ENCODE results near the gene AP2S1.
A peak's percentile ranks its signal among the peaks of the same experiment; 100 is the strongest.

Gene AP2S1

GRCh38 chr19:46880431-46880830 is 29.8 kb upstream of the AP2S1 start:
- H3K9ac ChIP-seq (ENCODE audit: low read length): no peak overlapping the region
- no peak overlapping the region for H3K27ac ChIP-seq (ENCODE audit: low read depth, low read length)
- peaks cover 2% of the 10 kb centered on the region for H3K79me2 ChIP-seq (ENCODE audit: control insufficient read depth, insufficient read depth, low read length, poor library complexity)
- H3K4ac ChIP-seq (ENCODE audit: low read depth, low read length): no peak overlapping the region
- no peak overlapping the region for H2BK120ac ChIP-seq (ENCODE audit: insufficient read depth, low read length, poor library complexity)
- no peak overlapping the region for H4K8ac ChIP-seq (ENCODE audit: low read depth, low read length)
- H3K14ac ChIP-seq (ENCODE audit: low read length): no peak overlapping the region
- no peak overlapping the region for H3K4me2 ChIP-seq (ENCODE audit: low read length)
- DNase-seq: no peak
- H3K79me1 ChIP-seq (ENCODE audit: low read length): no peaks in the 10 kb centered on the region
- H3K23ac ChIP-seq (ENCODE audit: low read length): no peak overlapping the region
- no peak overlapping the region for H3K18ac ChIP-seq (ENCODE audit: low read length)
- no peak overlapping the region for H4K12ac ChIP-seq (ENCODE audit: low read depth, low read length)
- H3K4me3 ChIP-seq (ENCODE audit: low read depth, low read length): no peak overlapping the region
- H2AK5ac ChIP-seq (ENCODE audit: low read length): no peak overlapping the region
- H4K91ac ChIP-seq (ENCODE audit: low read depth, low read length): no peak overlapping the region
- H3K4me1 ChIP-seq (ENCODE audit: control insufficient read depth in 1 of 2, insufficient read depth in 2 of 2, low read length in 2 of 2): peaks cover 2% of the 10 kb centered on the region in 2 experiments
- WGBS (ENCODE audit: extremely low coverage, insufficient coverage, insufficient read length): no CpG with 5 or more reads among the region's 1 CpG
- H2BK12ac ChIP-seq (ENCODE audit: low read length): no peak overlapping the region
- no peak overlapping the region for H2BK5ac ChIP-seq (ENCODE audit: low read depth, low read length, poor library complexity)
- H2AFZ ChIP-seq (ENCODE audit: insufficient read depth, low read length, poor library complexity): no peak overlapping the region
- H3K27me3 ChIP-seq (ENCODE audit: insufficient read depth, low read length): no peaks in the 10 kb centered on the region
- H3K36me3 ChIP-seq (ENCODE audit: control insufficient read depth in 1 of 2, insufficient read depth in 2 of 2, low read length in 2 of 2): peaks cover 0 to 2% of the 10 kb centered on the region in 2 experiments
- H3K9me3 ChIP-seq (ENCODE audit: insufficient read depth, low read depth, low read length): no peaks in the 10 kb centered on the region

- H3K27ac ChIP-seq (ENCODE audit: low read depth, low read length): no peak overlapping the region
- no peak overlapping the region for H3K23ac ChIP-seq (ENCODE audit: low read length)
- no peak overlapping the region for H3K4ac ChIP-seq (ENCODE audit: low read depth, low read length)
- WGBS (ENCODE audit: extremely low coverage, insufficient coverage, insufficient read length): no CpG with 5 or more reads among the region's 9 CpGs
- no peak overlapping the region for H4K8ac ChIP-seq (ENCODE audit: low read depth, low read length)
- no peak overlapping the region for H3K9ac ChIP-seq (ENCODE audit: low read length)
- peaks cover 5% of the 10 kb centered on the region for H3K79me1 ChIP-seq (ENCODE audit: low read length)
- H4K12ac ChIP-seq (ENCODE audit: low read depth, low read length): no peak overlapping the region
- H3K27me3 ChIP-seq (ENCODE audit: insufficient read depth, low read length): no peaks in the 10 kb centered on the region
- no peak overlapping the region for H2AFZ ChIP-seq (ENCODE audit: insufficient read depth, low read length, poor library complexity)
- H3K36me3 ChIP-seq (ENCODE audit: control insufficient read depth in 1 of 2, insufficient read depth in 2 of 2, low read length in 2 of 2): peaks cover 0 to 2% of the 10 kb centered on the region in 2 experiments
- no peaks in the 10 kb centered on the region for H3K9me3 ChIP-seq (ENCODE audit: insufficient read depth, low read depth, low read length)
- peaks cover 2% of the 10 kb centered on the region for H3K79me2 ChIP-seq (ENCODE audit: control insufficient read depth, insufficient read depth, low read length, poor library complexity)
- H3K4me3 ChIP-seq (ENCODE audit: low read depth, low read length): no peak overlapping the region
- peaks cover 3 to 5% of the 10 kb centered on the region in 2 experiments for H3K4me1 ChIP-seq (ENCODE audit: control insufficient read depth in 1 of 2, insufficient read depth in 2 of 2, low read length in 2 of 2)
- H2BK12ac ChIP-seq (ENCODE audit: low read length): no peak overlapping the region
- H4K91ac ChIP-seq (ENCODE audit: low read depth, low read length): no peak overlapping the region
- no peak overlapping the region for H2BK120ac ChIP-seq (ENCODE audit: insufficient read depth, low read length, poor library complexity)
- DNase-seq: no peak
- no peak overlapping the region for H3K18ac ChIP-seq (ENCODE audit: low read length)
- H3K14ac ChIP-seq (ENCODE audit: low read length): no peak overlapping the region
- no peak overlapping the region for H2BK5ac ChIP-seq (ENCODE audit: low read depth, low read length, poor library complexity)
- H2AK5ac ChIP-seq (ENCODE audit: low read length): no peak overlapping the region
- H3K4me2 ChIP-seq (ENCODE audit: low read length): no peak overlapping the region
These were observed 28.1 kb upstream of the AP2S1 start for GRCh38 chr19:46878613-46879375.

DNA sequence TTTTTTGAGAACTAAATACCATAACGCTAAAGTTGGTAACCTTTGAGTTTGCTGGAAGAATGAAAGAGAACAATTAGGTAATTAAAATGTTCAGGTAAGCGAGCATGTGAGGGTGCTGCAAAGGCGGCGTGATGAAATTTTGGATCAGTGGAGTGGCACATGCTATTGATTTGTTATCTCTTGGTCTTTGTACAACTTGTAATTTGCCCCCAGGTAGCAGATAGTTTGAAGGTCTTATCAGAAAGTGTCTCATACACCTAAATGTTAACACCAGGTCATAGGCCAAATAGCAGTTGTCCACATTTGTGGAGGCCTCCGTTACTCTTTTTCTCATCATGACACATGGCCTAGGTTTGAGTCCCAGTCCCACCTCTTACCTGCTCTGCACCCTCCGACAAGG is 25.0 kb upstream of the AP2S1 start:
- Histone ChIP-seq H3K36me3 (ENCODE audit: control insufficient read depth in 1 of 2, insufficient read depth in 2 of 2, low read length in 2 of 2) (peaks cover 0 to 5% of the 10 kb centered on the region in 2 experiments), H3K27me3 (ENCODE audit: insufficient read depth, low read length) (no peaks in the 10 kb centered on the region), H4K8ac (ENCODE audit: low read depth, low read length) (no peak overlapping the region), H2BK12ac (ENCODE audit: low read length) (no peak overlapping the region), H3K23ac (ENCODE audit: low read length) (no peak overlapping the region), H3K9ac (ENCODE audit: low read length) (no peak overlapping the region), H3K4ac (ENCODE audit: low read depth, low read length) (no peak overlapping the region), H3K79me1 (ENCODE audit: low read length) (peaks cover 9% of the 10 kb centered on the region), H3K14ac (ENCODE audit: low read length) (no peak overlapping the region), H2BK5ac (ENCODE audit: low read depth, low read length, poor library complexity) (no peak overlapping the region), H4K91ac (ENCODE audit: low read depth, low read length) (no peak overlapping the region), H3K79me2 (ENCODE audit: control insufficient read depth, insufficient read depth, low read length, poor library complexity) (peaks cover 8% of the 10 kb centered on the region), H3K27ac (ENCODE audit: low read depth, low read length) (no peak overlapping the region), H3K9me3 (ENCODE audit: insufficient read depth, low read depth, low read length) (no peaks in the 10 kb centered on the region), H3K4me2 (ENCODE audit: low read length) (no peak overlapping the region), H2AFZ (ENCODE audit: insufficient read depth, low read length, poor library complexity) (no peak overlapping the region), H4K12ac (ENCODE audit: low read depth, low read length) (no peak overlapping the region), H2BK120ac (ENCODE audit: insufficient read depth, low read length, poor library complexity) (no peak overlapping the region), H3K4me3 (ENCODE audit: low read depth, low read length) (no peak overlapping the region), H3K4me1 (ENCODE audit: control insufficient read depth in 1 of 2, insufficient read depth in 2 of 2, low read length in 2 of 2) (peaks cover 5 to 12% of the 10 kb centered on the region in 2 experiments), H2AK5ac (ENCODE audit: low read length) (no peak overlapping the region), H3K18ac (ENCODE audit: low read length) (no peak overlapping the region)
- DNase-seq: peak; percentile 36 to 69
- WGBS (ENCODE audit: extremely low coverage, insufficient coverage, insufficient read length): no CpG with 5 or more reads among the region's 6 CpGs

DNA sequence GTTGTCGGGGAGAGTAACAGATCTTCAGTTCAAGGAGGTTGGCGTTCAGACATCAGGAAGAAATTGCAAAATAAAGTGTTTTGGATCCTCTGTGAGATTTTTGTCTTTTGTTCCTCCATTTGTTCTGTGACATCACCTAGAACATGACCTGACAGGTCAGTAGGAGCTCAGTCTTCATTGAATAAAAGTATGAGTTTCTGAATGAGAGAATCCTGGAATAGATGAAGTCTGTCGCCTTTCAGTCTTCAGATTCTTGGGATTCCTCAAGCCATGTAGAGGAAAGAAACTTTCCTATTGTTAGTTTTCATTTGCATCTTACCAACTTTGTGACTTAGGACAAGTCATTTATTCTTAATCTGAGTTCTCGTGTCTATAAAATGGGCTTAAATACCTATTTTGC is 24.6 kb upstream of the AP2S1 start:
- Histone ChIP-seq H3K18ac (ENCODE audit: low read length) (no peak overlapping the region), H3K14ac (ENCODE audit: low read length) (no peak overlapping the region), H2BK120ac (ENCODE audit: insufficient read depth, low read length, poor library complexity) (no peak overlapping the region), H3K27ac (ENCODE audit: low read depth, low read length) (peak overlapping the region; percentile 54), H4K12ac (ENCODE audit: low read depth, low read length) (no peak overlapping the region), H3K23ac (ENCODE audit: low read length) (no peak overlapping the region), H3K27me3 (ENCODE audit: insufficient read depth, low read length) (no peaks in the 10 kb centered on the region), H3K4ac (ENCODE audit: low read depth, low read length) (no peak overlapping the region), H3K79me1 (ENCODE audit: low read length) (peaks cover 9% of the 10 kb centered on the region), H3K4me2 (ENCODE audit: low read length) (no peak overlapping the region), H2AFZ (ENCODE audit: insufficient read depth, low read length, poor library complexity) (no peak overlapping the region), H3K4me1 (ENCODE audit: control insufficient read depth in 1 of 2, insufficient read depth in 2 of 2, low read length in 2 of 2) (peaks cover 5 to 12% of the 10 kb centered on the region in 2 experiments), H2AK5ac (ENCODE audit: low read length) (no peak overlapping the region), H3K4me3 (ENCODE audit: low read depth, low read length) (no peak overlapping the region), H3K9ac (ENCODE audit: low read length) (no peak overlapping the region), H3K9me3 (ENCODE audit: insufficient read depth, low read depth, low read length) (no peaks in the 10 kb centered on the region), H2BK12ac (ENCODE audit: low read length) (no peak overlapping the region), H4K8ac (ENCODE audit: low read depth, low read length) (no peak overlapping the region), H2BK5ac (ENCODE audit: low read depth, low read length, poor library complexity) (no peak overlapping the region), H3K36me3 (ENCODE audit: control insufficient read depth in 1 of 2, insufficient read depth in 2 of 2, low read length in 2 of 2) (peaks cover 0 to 5% of the 10 kb centered on the region in 2 experiments), H4K91ac (ENCODE audit: low read depth, low read length) (no peak overlapping the region), H3K79me2 (ENCODE audit: control insufficient read depth, insufficient read depth, low read length, poor library complexity) (peaks cover 8% of the 10 kb centered on the region)
- no CpG with 5 or more reads among the region's 4 CpGs for WGBS (ENCODE audit: extremely low coverage, insufficient coverage, insufficient read length)
- DNase-seq: peak in 1 of 2 donors; percentile 74
